HG02943 (cell line): ENCODE results near the gene NECTIN2.
"Not testable (repeated sequence)": the region's sequence is repeated elsewhere in the genome, so short reads cannot be mapped to it uniquely, and the experiment has no call there.

ENCODE experiments used
- ATAC-seq: cut with Tn5 transposase; IDR thresholded peaks from one replicate; pipeline ENCODE4 v1.9.1; 2021; ENCODE audit warnings: mild to moderate bottlenecking, low read depth, moderate library complexity; ENCODE audit not compliant: unreplicated experiment

NECTIN2 gene

GRCh38 chr19:44816301-44816700 lies 29.8 kb upstream of the NECTIN2 start:
- ATAC-seq, result no peak

- ATAC-seq, result no peak
Measured at GRCh38 chr19:44817725-44818465, 28.2 kb upstream of the NECTIN2 start.

- ATAC-seq, result no peak
Measured at GRCh38 chr19:44818466-44819031, 27.5 kb upstream of the NECTIN2 start.

- no peak for ATAC-seq
Measured at GRCh38 chr19:44819246-44819832, 26.8 kb upstream of the NECTIN2 start.

- ATAC-seq, result no peak
Measured at GRCh38 chr19:44820648-44821609, 25.2 kb upstream of the NECTIN2 start.

- no peak for ATAC-seq
Measured at GRCh38 chr19:44822177-44822576, 23.9 kb upstream of the NECTIN2 start.

GRCh38 chr19:44822670-44823372 lies 23.3 kb upstream of the NECTIN2 start:
- no peak for ATAC-seq

GRCh38 chr19:44823373-44823698 lies 22.8 kb upstream of the NECTIN2 start:
- ATAC-seq, result no peak

- no peak for ATAC-seq
Measured at GRCh38 chr19:44824761-44825160, 21.3 kb upstream of the NECTIN2 start.

GRCh38 chr19:44832875-44833274 lies 13.2 kb upstream of the NECTIN2 start:
- ATAC-seq, result not testable (repeated sequence)

GRCh38 chr19:44834399-44834798 lies 11.7 kb upstream of the NECTIN2 start:
- ATAC-seq, result not testable (repeated sequence)

- no peak for ATAC-seq
Measured at GRCh38 chr19:44839276-44839675, 6.8 kb upstream of the NECTIN2 start.

- ATAC-seq, result no peak
Measured at GRCh38 chr19:44840811-44841210, 5.3 kb upstream of the NECTIN2 start.

GRCh38 chr19:44841231-44841630 lies 4.9 kb upstream of the NECTIN2 start:
- ATAC-seq, result no peak

- no peak for ATAC-seq
Measured at GRCh38 chr19:44845286-44845611, 848 bp upstream of the NECTIN2 start.

- no peak for ATAC-seq
Measured at GRCh38 chr19:44846455-44847143, 502 bp downstream of the NECTIN2 start.

GRCh38 chr19:44847144-44848035 lies 1.3 kb downstream of the NECTIN2 start:
- ATAC-seq, result no peak

GRCh38 chr19:44848036-44848811 lies 2.1 kb downstream of the NECTIN2 start:
- no peak for ATAC-seq
